Mucosa of gallbladder (tissue), 1 donor: ENCODE data around the gene LORICRIN. TPM values are rescaled to one million over a fixed set of nuclear protein-coding genes. Genes with fewer than 3 reads are reported as not detected.
A peak's percentile ranks its signal among the peaks of the same experiment; 100 is the strongest.
"Not testable (repeated sequence)": the region's sequence is repeated elsewhere in the genome, so short reads cannot be mapped to it uniquely, and the experiment has no call there.

Experiments
- DNase-seq: peaks from one replicate; pipeline ENCODE4 v3.0.0-alpha.2; 2020; ENCODE audit warnings: low spot score
- total RNA-seq: library from RNA; stranded (reverse); gene quantifications from one replicate; pipeline ENCODE4 v1.2.1, GENCODE V29; 2021
- donor health status: DM: no; HTN: no; CAD: no.

The LORICRIN gene
- not detected for total RNA-seq

GRCh38 chr1:153259387-153259786 is at the start of gene LORICRIN:
LORICRIN (plus strand) TSS chr1:153259687; CDS start chr1:153260950, 1,263 bp downstream.
- DNase-seq: no peak

DNA sequence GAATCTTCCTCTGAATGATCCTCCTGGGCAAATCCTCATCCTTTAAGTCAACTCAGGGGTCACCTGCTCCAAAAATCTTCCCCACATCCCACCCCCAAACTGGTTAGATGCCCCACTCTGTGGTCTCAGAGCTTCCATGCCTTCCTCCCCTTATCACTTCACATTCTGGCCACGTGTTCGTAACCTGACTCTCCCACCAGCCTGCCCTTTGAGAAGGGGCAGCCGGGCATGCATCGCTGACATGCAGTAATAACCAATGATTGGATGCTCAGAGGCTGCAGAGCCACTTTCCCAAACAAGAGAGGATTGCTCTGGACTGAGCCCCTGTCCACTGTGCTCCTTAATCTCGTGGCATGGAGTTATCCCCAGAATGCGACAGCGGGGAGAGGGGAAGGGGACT is 49.3 kb upstream of the LORICRIN start:
- DNase-seq: no peak

GRCh38 chr1:153212201-153212600 is 47.3 kb upstream of the LORICRIN start:
- no peak for DNase-seq

DNA sequence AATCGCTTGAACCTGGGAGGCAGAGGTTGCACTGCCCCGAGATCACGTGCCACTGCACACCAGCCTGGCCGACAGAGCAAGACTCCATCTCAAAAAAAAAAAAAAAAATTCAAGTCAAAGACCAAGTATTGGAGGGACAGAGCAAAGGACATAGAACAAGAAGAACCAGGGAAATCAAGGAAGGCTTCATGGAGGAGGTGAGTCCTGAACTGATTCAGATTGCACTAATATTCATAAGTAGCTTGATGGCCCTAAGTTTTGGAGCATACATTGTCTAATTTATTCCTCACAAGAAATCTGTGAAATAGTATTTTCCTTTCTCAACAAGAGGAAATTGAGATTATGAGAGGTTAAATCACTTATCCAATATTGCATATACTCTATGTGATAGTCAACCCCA is 46.0 kb upstream of the LORICRIN start:
- no peak for DNase-seq

DNA sequence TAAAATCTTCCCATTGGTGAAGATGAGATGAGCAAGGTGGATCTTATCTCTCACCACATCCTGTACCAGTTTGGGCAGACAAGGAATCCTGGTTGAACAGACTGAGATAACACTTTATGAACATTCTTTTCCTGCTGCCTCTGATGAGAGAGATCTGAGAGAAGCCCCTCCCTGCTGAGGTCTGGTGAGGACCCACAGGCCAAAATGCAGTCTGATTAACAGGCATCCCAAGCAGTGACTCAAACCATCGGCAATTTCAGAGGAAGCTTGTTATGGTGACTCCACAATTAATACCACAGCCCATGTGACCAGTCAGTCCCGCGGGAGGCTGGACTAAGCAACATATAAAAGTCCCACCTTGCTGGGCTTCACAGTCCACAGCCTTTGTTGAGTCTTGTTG is 42.3 kb upstream of the LORICRIN start, which contains the start of gene PRR9:
TSS of gene PRR9 (plus strand) at position 373 of the 400 bp plus-strand sequence. CDS start 561 bp downstream, outside the sequence.
- no peak for DNase-seq

DNA sequence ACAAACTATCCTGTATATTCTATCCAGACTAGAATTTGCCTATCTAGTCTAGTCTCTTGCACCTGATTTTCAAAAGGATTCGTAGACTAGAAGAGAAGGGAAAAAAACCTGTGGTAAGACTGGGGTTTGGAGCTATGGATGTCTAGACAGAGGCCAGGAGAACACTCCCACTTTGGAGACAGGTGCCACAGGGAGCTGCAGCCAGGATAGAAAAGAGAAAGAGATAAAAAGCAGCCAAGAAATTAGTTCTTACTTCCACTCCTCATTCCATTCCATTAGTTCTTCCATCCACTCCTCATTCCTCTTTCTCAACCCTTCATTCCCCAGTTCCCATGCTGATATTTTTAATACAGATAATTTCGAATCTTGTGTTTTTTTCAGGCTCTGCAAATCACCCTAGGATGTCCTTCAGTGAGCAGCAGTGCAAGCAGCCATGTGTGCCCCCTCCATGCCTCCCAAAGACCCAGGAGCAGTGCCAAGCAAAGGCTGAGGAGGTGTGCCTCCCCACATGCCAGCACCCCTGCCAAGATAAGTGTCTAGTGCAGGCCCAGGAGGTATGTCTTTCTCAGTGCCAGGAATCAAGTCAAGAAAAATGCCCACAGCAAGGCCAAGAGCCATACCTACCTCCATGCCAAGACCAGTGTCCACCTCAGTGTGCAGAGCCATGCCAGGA is 41.6 kb upstream of the LORICRIN start:
- no peak for DNase-seq

GRCh38 chr1:153220606-153221303 is 38.7 kb upstream of the LORICRIN start:
- DNase-seq: no peak

GRCh38 chr1:153223040-153223891 is 36.2 kb upstream of the LORICRIN start:
- peak; percentile 70 for DNase-seq

DNA sequence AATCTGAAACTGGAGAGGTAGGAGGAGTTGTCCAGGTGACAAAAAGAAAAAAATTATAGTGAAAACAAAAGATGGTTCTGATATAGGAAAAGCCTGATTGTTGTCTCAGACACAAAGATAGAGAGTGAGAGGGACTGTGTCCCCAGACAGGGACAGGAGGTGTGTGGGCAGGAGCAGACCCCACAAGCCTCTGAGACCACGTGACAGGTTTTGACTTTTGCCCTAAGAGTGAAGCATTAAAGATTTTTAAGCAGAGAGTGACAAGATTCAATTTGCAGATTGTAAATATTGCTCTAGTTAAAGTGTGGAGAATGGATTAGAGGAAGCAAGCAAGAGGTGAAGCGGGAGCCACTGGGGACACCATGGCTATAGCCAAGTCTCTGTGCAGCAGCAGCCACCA is 31.7 kb upstream of the LORICRIN start:
- DNase-seq: no peak

- DNase-seq: no peak
Measured at GRCh38 chr1:153228491-153228890, 31.0 kb upstream of the LORICRIN start.

DNA sequence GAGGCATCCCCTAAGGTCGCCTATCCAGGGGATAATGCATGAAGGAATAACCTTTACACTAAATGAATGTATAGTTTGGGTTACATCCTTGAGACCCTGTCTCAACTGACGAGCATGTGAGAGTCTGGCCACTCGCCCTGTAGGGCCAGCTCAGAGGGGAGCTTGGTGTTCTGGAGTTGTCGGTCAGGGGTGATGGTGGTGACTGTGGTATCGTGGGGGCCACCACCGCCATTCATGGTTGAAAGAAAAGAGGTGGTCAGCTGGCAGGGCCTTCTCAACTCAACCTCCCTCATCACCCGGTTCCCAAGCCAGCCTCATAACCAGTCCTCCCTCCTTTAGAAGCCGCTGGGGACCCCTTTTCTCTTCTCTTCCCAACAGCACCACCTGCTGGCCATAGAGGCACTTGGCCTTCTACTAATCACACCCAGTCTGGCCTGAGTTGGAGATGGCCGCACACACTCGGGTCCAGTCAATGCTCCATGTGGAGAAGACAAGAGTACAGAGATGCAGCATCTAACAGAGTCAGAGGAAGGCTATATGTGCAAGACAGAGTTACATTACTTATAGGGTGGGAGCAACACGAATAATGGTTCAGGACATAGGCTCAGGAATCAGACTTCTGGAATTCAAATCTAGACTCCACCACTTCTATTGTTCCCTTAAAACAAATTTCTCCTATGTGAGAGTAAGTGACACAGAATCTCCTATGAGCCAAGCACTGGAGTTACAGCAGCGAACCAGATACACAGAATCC is 30.2 kb upstream of the LORICRIN start:
- DNase-seq: not testable (repeated sequence)

DNA sequence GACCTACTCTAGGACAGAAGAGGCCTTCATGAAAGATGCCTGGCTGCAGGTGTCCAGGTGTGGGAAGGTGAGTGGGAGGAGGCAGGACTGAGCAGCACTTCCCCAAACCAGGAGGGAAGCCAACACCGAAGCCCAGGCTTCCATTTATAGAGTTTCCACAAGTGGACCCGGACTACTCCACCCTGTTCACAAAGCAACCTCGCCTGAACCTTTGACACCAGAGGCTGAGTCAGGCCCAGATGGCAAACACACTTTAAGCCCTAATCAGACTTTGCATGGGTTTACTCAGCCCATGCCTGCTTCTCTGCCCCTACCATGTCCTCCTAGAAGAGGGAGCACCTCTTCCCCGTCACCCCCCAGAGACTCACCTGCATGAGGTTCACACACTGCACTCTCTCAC is 28.1 kb upstream of the LORICRIN start:
- DNase-seq: no peak

GRCh38 chr1:153231785-153232184 is 27.7 kb upstream of the LORICRIN start:
- DNase-seq: no peak

DNA sequence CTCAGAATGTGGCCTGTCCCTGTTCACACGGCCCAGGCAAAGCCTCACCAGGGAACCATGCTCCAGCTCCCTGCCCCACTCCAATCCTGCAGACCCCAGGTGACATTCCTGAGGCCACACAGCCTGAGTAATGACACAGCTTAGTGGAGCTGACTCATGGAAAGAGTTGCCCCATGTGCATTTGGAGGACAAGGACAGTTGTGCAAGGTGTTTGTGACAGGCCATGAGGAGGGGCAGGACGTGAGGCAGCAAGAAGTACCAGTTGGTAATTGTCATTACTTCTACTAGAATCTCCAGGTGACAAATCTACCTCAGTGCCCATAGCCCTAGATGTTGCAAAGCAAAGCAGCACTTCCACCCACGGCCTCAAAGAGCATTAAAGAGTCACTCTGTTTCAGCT is 26.9 kb upstream of the LORICRIN start:
- no peak for DNase-seq

GRCh38 chr1:153233448-153233847 is 26.0 kb upstream of the LORICRIN start:
- no peak for DNase-seq

GRCh38 chr1:153238527-153238926 is 21.0 kb upstream of the LORICRIN start:
- no peak for DNase-seq

- no peak for DNase-seq
Measured at GRCh38 chr1:153242160-153242559, 17.3 kb upstream of the LORICRIN start.

- DNase-seq: peak; percentile 2
Measured at GRCh38 chr1:153245466-153245865, 14.0 kb upstream of the LORICRIN start.

DNA sequence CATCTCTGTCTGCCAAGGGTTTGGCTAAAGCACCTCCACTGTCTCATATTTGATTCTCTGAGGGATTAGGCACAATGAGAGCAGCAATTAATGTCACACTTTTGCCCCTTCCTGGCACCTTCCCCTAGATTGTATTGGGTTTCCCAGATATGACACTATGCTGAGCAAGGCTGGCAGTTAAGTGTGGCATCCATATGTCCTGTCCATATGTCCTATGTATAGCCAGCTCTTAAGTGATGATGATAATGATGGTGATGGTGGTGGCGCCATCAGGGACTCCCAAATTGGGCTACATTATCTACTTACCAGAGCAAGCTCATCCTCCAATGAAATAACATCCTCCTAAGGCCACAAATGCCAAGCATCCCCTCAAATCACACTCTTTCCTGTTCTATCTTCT is 13.5 kb upstream of the LORICRIN start:
- peak; percentile 6 for DNase-seq

DNA sequence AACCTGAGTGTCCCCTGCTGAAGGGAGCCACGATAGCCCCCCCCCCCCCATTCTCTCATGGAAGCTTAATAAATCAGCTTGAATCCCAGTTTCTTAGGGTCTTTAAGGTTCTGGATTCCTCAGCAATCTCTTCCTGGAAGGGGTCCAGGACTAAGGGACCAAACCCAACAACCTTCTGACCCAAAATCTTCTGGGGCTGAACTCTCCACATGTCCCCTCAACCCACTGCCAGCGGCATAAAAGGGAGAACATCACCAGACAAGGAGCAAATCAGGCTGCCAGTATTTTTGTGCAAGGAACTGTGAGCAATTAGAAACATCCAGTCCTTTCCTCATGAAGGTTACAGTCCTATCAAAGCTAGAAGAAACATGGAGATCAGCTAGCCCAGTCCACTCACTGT is 12.7 kb upstream of the LORICRIN start:
- peak; percentile 0 for DNase-seq

DNA sequence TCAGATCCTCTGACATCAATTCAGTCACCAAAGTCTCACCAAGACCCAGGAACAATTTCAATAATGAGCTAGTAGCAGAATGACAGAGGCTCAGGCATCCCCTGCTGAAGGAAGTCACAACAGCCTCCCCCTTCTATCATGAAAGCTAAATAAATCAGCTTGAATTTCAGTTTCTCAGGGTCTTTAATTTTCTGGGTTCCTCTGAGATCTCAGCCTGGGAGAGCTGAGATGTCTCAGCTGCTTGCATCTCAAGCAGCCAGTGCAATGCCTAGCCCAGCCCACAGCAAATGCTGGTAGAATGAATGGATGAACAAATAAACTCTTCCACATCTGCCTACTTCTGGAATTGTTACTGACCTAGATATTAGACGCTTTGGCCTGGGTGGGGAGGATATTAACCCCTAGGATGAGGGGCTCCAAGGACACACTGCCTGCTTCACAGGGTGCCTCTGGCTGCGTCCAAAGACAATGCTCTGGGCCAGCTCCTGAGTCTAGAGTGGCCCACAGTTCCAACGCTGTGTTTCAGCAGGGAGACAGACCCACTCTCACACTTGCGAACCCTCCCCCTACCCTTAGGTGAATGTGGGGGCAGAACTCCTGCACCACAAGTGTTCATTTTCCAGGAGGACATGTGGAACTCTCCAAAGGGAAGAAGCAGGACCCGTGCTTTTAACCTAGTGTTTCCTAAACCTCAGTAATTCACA is 11.2 kb upstream of the LORICRIN start:
- no peak for DNase-seq
